ENCODE results near the gene TBK1.
"Not testable (repeated sequence)": the region's sequence is repeated elsewhere in the genome, so short reads cannot be mapped to it uniquely, and the experiment has no call there.

TBK1 gene

DNA sequence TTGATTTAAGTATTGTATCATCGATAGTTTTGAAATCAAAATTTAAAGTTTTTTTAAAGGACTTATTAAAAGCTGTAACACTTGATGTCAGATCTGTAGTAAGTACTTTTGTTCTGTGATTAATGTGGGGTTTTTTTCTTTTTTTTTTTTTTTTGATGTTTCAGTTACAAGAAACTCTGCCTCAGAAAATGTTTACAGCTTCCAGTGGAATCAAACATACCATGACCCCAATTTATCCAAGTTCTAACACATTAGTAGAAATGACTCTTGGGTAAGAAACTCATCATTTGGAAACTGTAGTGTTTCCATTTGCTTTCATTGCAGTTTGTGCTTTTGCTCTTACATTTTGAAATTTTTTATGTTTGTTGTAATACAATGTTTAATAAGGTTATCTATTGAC lies 45.6 kb downstream of the TBK1 start:
- DNase-seq (ENCODE audit: low spot score), result no peak

DNA sequence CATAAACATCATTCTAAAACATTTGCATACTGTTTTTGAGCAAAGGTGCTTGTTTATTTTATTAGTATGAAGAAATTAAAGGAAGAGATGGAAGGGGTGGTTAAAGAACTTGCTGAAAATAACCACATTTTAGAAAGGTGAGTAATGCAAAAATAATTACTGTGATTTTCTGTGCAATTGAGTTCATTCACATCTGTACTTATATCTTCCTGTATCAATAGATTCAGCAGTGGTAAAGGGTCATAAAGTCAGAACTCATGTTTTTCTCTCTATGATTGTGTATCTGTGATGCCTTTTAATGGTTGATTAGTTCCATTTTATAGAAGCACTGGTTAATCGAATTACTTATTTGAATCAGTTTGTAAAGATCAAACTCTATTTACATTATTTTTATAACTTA lies 46.0 kb downstream of the TBK1 start:
- DNase-seq (ENCODE audit: low spot score), result no peak

DNA sequence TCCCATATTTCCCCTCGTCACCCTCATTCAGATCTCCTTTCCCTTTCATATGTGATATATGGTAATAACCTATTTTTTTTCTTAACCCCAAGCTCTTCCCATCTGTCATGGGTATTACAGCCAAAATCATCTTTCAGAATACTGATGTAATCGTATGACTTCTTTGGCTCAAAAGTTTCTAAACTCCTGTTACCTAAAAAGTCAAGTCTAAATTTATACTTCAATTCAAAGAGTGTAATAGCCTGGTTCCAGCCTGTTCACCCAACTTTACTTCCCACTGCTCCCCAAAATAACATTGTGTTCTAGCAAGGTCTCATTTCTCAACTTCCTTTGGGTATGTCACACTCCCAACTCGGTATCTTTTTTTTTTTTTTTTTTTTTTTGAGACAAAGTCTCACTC lies 48.5 kb downstream of the TBK1 start:
- no peak for DNase-seq (ENCODE audit: low spot score)

DNA sequence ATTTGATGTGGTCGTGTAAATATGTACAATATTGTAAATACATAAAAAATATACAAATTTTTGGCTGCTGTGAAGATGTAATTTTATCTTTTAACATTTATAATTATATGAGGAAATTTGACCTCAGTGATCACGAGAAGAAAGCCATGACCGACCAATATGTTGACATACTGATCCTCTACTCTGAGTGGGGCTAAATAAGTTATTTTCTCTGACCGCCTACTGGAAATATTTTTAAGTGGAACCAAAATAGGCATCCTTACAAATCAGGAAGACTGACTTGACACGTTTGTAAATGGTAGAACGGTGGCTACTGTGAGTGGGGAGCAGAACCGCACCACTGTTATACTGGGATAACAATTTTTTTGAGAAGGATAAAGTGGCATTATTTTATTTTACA lies 49.6 kb downstream of the TBK1 start:
- DNase-seq (ENCODE audit: low spot score), result no peak

DNA sequence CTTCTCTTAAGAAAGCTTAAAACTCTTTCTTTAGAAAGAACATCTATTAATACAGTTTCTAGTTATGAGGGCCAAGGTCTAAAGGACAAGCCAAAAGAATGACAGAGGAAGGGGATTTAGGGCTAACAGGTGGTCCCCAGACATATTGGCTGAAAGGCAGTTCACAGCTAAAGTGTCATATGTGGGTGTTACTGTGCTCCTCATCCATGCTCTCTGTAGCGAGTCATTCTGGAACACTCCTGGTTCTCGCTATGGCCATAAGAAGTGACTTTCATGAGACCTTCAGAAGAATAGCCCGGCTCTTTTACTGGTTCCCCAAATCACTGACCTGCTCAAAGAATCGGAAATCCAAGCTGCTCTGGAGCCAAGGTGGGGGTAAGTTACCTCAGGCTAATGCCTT lies 55.0 kb downstream of the TBK1 start:
- DNase-seq (ENCODE audit: low spot score), result no peak

DNA sequence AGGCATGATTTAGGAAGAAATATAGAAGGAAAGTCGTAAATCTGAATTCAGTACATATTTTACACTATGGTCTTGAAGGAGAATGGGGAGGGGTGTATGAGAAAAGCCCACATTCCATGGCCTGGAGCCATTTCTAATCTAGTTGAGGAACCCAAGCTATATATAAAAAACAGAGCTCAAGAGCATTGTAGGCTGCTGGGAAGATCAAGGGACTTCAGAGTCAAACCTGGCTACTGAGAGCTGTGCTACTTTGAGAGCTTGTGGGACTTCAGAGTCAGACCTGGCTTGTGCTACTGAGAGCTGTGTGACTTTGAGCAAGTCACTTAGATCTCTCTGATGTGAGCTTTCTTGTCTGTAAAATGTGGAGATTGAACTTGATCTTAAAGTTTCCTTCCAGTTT lies 58.7 kb downstream of the TBK1 start:
- DNase-seq (ENCODE audit: low spot score), result no peak

DNA sequence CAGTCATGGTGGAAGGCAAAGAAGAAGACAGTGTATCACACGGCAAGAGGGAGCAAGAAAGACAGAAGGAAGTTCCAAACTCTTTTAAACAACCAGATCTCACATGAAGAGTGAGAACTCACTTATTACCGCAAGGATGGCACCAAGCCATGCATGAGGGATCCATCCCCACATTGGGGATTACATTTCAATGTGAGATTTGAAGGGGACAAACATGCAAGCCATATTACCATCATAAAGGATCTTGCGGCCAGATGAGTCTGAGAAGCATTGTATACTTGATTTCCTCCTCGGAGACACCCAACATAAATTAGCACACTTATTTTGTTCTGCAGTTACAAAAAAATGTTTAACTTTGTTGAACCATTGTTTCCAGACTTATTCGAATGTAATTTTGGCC lies 66.5 kb downstream of the TBK1 start:
- no peak for DNase-seq (ENCODE audit: low spot score)

DNA sequence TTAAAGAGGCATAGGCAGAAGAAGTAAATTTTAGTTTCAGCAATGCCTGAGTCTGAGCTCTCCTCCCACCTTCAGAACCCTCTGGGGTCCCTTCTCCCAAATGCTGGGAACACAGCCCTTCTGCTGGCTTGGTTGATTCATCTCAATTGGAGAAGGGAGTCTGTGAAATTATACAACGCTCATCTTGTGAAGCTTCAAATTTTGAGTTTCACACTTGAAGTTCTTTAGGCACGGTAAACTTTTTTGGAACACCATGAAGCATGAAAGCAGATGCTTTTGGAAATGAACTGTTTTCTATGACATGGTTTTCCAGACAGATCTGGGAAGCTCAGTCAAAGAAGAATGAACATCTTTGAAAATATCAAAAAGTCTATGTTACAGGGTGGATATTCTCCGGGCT lies 69.9 kb downstream of the TBK1 start:
- DNase-seq (ENCODE audit: low spot score), result no peak

DNA sequence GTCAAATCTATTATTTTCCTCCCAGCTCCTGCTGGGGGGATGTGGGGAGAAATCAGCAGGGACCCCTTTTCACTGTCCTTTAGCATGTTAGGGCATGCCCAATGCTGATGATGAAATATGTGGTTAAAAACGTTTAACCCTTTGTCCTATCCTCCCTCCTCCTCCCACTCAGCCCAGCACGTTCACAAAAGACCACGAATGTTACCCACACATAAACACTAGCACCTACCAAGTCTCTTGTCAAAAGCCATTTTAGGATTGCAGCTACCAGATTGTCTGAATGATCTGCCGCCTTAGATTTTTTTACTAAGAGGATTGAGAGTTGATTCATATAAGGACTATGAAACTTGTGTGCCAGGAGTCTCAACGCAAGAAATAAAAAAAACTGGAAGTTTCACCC lies 70.4 kb downstream of the TBK1 start:
- no peak for DNase-seq (ENCODE audit: low spot score)

DNA sequence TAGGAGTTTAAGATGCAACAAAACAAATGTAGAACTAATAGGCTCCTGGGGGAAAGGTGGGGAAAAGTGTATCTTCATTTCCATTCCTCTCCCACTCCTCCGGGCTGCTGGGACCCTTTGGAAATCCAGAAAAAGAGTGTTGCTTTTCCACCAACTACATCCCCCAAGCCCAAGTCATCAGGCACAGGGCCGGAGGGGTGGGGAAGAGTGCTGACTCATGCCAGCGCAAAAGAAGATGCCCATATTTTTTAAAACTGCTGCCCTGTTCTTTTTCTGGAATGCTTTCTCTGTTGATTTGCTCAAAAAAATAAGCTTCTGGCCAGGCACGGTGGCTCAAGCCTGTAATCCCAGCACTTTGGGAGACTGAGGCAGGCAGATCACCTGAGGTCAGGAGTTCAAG lies 70.9 kb downstream of the TBK1 start:
- no peak for DNase-seq (ENCODE audit: low spot score)

DNA sequence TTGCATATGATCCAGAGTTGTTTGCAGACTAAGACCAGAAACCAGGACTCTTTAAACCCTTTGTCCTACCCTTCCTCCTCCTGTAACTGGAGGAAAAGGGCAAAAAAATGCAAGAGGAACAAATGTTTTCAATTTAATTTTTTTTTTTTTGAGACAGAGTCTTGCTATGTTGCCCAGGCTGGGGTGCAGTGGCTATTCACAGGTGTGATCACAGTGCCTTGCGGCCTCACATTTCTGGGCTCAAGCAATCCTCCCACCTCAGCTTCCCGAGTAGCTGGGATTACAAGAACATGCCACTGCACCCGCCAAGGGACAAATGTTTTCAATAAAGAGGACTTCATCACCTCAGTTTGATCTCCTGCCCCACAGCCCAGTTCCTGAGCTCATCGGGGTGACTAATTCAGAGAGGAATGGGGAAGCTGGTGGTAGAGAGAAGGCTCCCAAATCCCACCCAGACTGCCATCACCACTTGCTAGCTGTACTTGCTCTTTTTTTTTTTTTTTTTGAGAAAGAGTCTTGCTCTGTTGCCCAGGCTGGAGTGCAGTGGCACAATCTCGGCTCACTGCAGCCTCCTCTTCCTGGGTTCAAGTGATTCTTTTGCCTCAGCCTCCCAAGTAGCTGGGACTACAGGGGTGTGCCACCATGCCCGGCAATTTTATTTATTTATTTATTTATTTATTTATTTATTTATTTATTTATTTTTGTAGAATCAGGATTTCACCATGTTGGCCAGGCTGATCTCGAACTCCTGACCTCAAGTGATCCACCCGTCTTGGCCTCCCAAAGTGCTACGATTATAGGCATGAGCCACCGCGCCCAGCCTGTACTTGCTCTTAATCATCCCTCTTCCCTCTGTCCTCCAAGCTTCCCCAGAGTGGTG lies 71.9 kb downstream of the TBK1 start:
- not testable (repeated sequence) for DNase-seq (ENCODE audit: low spot score)

DNA sequence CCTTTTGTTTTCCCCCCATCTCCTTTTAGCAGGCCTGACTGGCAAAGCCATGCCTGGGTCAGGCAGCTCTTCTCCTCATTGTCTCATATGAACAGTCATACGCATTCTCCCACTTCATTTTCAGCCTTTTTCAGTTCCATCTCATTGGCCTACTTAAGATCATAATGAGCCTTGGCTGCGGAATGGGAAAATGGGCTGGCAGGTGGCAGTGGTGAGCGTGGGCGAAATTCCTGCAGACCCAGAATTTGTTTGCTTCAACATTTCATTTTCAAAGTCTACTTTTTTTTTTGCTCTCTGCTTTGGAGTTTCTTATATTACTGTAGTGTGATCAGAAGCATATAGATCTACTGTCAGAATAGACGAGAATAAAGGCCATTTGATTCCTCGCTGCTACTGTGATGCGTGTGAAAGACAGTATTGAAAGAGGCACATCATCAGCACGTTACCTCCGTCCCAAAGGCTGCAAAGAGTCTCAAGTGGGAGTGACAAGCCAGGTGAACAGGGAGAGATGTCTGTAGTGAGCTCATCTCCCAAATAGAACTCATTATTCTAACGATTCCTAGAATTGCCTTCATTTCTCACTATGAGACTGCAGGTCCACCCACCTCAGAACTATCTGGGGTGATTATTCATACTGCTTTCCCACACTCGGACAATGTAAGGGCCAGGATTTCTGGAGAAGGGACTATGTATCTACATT lies 73.7 kb downstream of the TBK1 start:
- DNase-seq (ENCODE audit: low spot score), result no peak

DNA sequence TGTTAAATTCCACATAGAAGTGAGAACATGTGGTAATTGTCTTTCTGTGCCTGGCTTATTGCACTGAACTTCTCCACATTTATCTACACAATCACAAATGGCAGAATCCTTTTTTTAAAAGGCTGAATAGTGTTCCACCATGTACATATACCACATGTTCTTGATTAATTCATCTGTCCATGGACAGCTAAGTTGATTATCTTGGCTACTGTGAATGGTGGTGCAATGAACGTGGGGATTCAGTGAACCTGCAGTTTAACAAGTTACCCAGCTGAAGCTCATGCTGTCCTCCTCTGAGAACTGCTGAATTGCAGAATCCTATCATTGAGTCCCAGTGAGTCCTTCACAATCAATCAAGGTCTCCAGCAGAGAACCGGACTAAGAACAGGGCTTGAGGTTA lies 74.9 kb downstream of the TBK1 start:
- DNase-seq (ENCODE audit: low spot score), result no peak

DNA sequence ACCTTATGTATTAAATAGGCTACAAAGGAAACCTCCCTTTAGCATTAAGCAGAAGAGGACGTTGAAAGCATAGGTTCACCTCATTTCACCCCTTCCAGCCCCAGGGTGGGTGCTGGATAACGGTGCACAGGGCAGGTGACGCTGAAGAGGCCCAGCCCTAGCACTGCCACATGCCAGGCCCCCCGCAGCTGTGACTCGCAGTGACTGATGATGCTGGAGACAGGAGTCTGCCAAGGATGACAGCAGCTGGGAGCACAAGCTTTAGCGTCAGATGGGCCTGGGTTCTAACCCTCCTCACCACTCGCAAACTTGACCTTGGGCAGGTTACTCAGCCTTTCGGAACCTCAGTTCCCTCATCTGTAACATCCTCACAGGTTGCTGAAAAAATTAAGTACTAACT lies 76.7 kb downstream of the TBK1 start:
- no peak for DNase-seq (ENCODE audit: low spot score)

DNA sequence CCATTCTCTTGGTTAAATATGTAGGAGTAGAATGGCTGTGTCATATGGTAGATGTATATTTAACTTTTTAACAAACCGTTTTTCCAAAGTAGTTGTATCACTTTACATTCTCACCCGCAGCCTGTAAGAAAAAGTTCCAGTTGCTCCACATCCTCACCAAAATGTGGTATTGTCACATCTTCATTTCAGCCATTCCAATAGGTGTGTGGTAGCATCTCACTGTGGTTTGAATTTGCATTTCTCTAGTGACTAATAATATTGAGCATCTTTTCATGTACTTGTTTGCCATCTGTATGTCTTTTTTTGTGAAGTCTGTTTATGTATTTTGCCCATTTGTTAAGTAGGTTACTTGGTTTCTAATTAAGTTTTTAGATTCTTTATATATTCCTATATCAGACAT lies 78.6 kb downstream of the TBK1 start:
- no peak for DNase-seq (ENCODE audit: low spot score)

DNA sequence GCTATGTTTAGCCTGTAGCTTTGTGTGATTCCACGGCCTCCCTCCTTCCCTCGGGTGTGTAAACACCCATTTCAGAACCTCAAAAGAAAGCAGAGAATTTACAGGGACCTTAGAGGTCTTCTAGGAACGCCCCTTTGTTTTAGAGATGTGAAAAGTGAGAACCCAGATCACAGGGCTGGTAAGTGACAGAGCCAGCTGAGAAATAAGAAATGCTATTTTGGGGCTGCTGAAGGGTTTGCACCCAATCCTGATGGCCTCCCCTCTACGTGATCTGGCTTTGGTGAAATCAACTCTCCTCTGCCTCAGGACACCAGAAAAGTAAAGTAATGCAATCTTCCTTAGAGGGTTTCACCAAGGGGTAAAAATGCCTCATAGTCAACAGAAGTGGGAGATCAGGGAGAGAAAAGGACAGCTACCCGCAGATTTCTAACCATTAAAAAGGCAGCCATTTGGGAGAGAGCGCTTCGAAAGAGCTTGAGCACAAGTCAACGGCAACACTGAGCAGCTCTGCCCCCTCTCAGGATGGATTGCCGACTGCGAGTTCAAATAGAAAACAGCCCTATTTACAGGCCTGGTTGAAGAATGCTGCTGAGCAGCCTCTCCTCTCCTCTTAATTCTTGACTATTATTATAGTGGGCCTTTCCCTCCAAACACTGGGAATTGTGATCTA lies 79.9 kb downstream of the TBK1 start:
- DNase-seq (ENCODE audit: low spot score), result no peak

DNA sequence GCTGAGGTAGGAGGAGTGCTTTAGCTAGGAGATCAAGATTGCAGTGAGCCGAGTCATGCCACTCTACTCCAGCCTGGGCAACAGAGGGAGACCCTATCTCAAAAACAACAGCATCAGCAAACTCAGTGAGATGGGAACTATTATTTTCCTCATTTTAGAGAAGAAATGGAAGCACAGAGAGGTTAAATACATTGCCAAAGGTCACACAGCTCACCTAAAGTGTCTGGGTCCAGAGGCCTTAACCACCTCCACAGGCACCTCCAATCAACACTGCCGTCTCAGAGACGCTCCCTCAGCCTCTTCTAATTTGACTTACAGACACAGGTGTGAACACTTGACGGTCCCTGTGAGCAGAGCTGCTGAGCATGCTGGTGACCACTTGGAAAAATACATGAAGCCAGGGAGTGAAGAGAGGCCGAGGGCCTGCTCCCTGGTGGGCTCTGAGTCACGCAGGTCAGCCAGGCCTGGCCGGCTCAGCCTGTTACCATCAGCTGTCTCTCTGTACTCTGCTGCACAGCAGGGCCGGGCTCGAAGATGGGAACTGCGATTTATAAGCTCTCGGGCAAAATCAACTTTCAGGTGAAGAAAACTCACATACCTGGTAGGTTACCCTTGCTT lies 80.9 kb downstream of the TBK1 start:
- DNase-seq (ENCODE audit: low spot score), result no peak

DNA sequence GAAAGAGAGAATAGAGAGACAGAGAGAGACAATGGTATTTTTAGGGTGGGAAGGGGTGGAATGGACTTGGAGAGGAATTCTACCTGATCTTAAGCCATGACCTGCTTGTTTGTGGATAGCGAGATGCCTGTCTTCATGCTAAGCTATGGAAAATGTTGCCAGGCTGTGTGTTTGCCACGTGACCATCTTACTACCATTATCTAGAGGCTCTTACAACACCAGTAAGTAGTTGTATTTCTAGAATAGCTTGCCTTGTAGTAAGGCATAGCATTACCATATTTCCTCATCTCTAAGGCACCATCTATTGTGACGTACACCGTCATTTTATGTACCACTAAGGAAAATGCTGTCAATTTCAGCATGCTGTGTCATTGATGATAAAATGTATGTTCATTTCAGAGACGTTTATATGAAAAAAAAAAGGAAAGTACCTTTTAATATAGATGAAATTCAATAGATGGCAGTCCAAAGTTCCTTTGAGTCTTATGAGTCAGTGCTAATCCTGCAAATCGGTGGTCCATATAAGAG lies 82.8 kb downstream of the TBK1 start:
- DNase-seq (ENCODE audit: low spot score), result no peak

DNA sequence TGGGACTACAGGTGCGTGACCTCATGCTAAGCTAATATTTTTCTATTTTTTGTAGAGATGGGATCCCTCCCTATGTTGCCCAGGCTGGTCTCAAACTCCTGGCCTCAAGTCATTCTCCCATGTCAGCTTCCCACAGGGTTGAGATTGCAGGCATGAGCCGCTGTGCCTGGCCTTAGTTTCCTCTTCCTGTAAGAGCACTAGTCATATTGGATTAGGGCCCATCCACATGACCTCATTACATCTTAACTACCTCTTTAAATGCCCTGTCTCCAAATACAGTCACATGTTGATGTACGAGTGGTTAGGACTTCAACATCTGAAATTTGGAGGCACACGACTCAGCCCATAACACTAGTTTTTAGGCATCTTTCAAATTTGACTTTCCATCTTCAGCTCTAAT lies 86.2 kb downstream of the TBK1 start:
- DNase-seq (ENCODE audit: low spot score), result no peak

DNA sequence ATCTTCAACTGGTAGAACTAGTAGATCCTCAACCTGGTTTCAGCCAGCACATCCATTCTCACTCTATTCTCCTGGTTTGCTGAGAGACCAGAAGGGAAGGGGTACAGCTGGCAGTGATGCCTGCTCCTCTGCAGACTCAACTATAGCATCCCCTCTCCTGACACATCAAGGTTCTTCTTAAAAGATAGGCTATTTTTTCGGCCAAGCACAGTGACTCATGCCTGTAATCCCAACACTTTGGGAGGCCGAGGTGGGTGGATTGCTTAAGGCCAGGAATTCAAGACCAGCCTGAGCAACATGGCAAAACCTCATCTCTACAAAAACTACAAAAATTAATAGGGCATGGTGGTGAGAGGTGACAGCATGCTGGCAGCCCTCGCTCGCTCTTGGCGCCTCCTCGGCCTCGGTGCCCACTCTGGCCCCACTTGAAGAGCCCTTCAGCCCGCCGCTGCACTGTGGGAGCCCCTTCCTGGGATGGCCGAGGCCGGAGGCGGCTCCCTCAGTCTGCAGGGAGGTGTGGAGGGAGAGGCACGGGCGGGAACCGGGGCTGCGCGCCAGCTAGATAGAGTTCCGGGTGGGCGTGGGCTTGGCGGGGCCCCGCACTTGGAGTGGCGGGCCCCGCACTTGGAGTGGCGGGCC lies 90.6 kb downstream of the TBK1 start:
- not testable (repeated sequence) for DNase-seq (ENCODE audit: low spot score)

DNA sequence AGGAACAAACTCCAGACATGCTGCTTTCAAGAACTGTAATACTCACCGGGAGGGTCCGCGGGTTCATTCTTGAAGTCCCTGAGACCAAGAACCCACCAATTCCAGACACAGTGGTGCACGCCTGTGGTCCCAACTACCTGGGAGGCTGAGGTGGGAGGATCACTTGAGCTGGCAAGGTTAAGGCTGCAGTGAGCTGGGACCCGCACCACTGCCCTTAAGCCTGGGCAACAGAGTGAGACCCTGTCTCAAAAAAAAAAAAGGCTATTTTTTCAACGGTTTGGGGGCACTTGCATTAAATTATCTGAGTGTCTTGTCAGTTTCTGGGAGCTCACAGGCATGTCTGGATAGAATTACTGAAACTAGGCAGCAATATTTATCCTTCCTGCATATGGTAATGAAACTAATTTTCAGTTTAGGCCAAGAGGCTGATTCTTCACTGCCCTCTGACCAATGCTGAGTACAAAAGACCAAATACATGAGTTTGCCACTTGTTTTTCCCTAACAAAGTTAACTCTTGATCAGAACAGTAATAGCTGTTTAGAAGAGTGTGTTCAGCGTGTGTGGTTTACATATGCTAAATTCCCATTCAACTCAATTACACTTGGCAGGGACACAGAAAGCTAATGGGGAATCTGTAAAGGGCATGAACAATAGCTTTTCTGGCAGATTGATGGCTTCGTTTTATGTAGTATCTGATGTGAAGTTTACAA lies 92.6 kb downstream of the TBK1 start:
- no peak for DNase-seq (ENCODE audit: low spot score)

DNA sequence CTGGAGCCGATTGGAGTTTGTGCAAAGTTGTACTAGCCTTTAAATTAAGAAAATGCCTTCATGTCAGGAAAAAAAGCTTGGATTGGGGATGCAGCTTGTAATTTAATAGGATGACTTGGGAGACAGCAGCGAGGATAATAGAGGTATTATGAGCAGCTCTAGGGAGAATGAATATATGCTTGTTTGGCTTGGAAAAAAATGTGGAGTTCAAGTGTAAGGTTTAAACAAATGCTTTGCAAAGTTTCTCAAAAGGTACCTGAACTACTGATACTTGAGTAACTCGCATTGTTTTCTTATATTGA lies 93.1 kb downstream of the TBK1 start:
- no peak for DNase-seq (ENCODE audit: low spot score)
